ENCODE data around the gene SHROOM3.

Gene SHROOM3

DNA sequence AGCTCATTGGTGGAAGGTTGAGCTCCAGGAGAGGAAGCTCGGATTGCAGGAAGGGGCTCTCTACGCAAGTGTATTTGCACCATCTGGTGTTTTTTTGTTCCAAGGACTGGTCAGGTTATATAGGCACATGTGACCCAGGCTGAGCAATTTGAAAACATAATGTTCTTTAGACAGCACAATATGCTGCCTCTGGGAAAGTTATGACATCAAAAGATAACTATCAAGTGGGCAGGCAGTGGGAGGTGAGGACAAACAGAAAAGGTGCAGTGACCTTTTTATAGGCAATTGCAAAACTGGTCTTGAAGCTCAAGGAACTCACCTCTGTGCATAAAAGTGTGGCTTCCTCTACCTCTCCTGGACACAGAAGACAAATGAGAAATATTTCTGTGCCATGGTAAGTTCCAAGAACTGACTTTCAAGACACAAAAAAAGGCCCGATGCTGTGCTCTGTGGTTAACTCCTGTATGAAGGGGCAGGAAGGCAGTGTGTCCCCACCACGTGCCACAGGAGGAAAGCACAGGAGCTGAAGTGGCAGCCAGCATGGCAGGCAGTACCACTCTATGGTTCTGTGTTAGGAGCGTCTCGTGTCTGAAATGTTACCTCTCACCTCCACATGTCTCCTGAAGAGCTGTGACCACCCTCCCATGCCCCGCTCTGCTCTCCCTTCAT is 128.6 kb downstream of the SHROOM3 start:
- H3K27me3 ChIP-seq (ENCODE audit: control insufficient read depth, insufficient read depth, low read length) = no peaks in the 10 kb centered on the region
- no peak overlapping the region for H3K4me3 ChIP-seq (ENCODE audit: low read depth, low read length)
- H3K9me3 ChIP-seq (ENCODE audit: control insufficient read depth, insufficient read depth, low read length) = no peaks in the 10 kb centered on the region
- H3K9ac ChIP-seq (ENCODE audit: low read depth, low read length) = no peak overlapping the region
- H3K4me1 ChIP-seq (ENCODE audit: control insufficient read depth, insufficient read depth, low read length) = peaks cover 16% of the 10 kb centered on the region
- H3K36me3 ChIP-seq (ENCODE audit: control insufficient read depth, insufficient read depth, low read length) = no peaks in the 10 kb centered on the region

DNA sequence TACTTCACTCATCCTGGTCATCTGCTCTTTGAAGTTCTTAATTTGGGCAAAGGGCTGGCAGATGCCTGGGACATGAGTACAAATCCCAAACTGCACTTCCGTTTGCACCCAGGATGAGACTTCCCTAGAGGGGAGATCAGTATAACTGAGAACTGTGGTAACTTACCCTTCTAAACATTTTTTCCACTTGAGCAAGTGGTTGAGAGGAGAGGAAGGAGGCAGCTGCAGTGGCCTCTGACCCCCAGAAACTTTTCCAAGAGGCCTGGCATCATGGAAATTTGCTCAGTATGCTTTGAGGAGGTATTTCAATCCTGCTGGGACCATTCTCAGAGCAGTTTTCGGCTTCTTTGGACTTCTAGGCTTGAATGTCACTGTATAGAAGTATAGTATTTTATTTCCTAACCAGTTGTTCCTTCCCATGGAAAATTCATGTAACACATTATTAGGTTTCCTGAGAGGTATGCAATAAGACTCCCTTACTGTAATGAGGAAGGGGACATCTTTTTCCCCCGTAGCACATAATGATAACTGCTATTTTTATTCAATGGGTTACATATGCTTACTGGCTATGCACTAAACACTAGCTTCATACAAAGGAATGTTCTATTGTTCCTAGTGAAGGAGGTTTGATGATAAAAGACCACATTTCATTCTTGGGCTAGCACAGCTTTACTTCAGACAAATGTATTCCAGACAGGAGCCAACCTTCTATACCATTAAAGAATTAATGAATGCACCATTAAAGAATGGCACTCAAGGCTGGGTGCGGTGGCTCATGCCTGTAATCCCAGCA is 129.3 kb downstream of the SHROOM3 start:
- peaks cover 10% of the 10 kb centered on the region for H3K4me1 ChIP-seq (ENCODE audit: control insufficient read depth, insufficient read depth, low read length)
- H3K9me3 ChIP-seq (ENCODE audit: control insufficient read depth, insufficient read depth, low read length) = no peaks in the 10 kb centered on the region
- H3K4me3 ChIP-seq (ENCODE audit: low read depth, low read length) = no peak overlapping the region
- no peaks in the 10 kb centered on the region for H3K27me3 ChIP-seq (ENCODE audit: control insufficient read depth, insufficient read depth, low read length)
- no peak overlapping the region for H3K9ac ChIP-seq (ENCODE audit: low read depth, low read length)
- H3K36me3 ChIP-seq (ENCODE audit: control insufficient read depth, insufficient read depth, low read length) = no peaks in the 10 kb centered on the region

DNA sequence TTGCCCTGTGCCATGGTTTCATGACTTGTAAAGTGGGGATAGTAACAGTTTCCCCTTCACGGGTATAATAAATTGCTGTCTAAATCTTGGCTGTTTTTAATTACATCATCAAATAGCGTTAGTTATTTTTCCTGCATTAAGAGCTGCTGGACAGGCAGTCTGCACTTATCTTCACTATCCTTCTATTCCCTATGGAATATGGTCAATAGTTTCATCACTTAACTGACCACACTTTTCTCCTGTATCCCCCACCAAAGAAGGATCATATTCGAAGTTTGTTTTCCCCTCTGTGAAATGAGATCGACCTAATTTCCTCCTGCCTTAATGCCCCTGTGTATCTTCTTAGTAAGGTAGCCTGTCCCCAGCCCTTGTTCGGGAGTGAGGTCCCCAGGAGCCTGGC is 133.2 kb downstream of the SHROOM3 start:
- Histone ChIP-seq H3K4me1 (ENCODE audit: control insufficient read depth, insufficient read depth, low read length) (peaks cover 7% of the 10 kb centered on the region), H3K9ac (ENCODE audit: low read depth, low read length) (no peak overlapping the region), H3K36me3 (ENCODE audit: control insufficient read depth, insufficient read depth, low read length) (no peaks in the 10 kb centered on the region), H3K4me3 (ENCODE audit: low read depth, low read length) (no peak overlapping the region), H3K27me3 (ENCODE audit: control insufficient read depth, insufficient read depth, low read length) (no peaks in the 10 kb centered on the region), H3K9me3 (ENCODE audit: control insufficient read depth, insufficient read depth, low read length) (no peaks in the 10 kb centered on the region)

DNA sequence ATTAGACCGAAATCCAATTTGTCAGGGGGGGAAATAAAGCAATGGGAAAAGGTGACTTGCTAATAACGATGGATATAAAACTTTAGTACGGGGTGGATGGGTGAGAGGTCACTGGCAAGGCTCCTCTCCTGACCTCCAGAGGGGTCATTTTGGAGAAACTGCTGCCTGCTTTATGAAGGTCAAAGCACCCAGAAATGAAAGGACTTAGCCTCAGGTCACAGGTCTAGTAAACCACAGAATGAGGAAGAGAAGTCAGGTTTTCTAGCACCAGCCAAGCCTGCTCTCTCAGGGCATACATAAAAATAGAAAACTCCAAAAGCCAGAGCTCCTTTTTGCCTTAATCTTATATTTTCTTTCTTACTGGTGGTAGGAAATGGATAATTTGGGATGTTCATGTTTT is 134.2 kb downstream of the SHROOM3 start:
- Histone ChIP-seq H3K36me3 (ENCODE audit: control insufficient read depth, insufficient read depth, low read length) (no peaks in the 10 kb centered on the region), H3K4me1 (ENCODE audit: control insufficient read depth, insufficient read depth, low read length) (peaks cover 7% of the 10 kb centered on the region), H3K4me3 (ENCODE audit: low read depth, low read length) (no peak overlapping the region), H3K9me3 (ENCODE audit: control insufficient read depth, insufficient read depth, low read length) (no peaks in the 10 kb centered on the region), H3K27me3 (ENCODE audit: control insufficient read depth, insufficient read depth, low read length) (no peaks in the 10 kb centered on the region), H3K9ac (ENCODE audit: low read depth, low read length) (no peak overlapping the region)

DNA sequence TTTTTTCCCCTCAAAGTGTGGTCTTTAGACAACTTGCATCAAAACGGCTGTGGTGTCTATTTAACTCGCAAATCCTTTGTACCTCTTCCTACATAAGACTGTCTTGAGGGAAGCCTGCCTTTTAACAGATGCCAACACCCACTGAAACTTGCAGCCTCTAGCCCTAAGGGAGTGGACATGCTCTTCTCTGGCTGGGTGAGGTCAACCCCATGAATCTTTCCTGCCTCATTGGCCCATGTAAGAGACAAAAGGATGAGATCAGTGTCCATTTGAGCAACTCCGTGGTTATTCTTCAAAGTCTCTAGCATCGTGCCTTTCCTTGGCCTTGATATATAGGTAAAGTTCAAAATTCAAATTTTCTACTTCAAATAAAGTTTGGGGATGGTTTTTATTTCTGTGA is 134.7 kb downstream of the SHROOM3 start:
- Histone ChIP-seq H3K4me3 (ENCODE audit: low read depth, low read length) (no peak overlapping the region), H3K4me1 (ENCODE audit: control insufficient read depth, insufficient read depth, low read length) (peaks cover 7% of the 10 kb centered on the region), H3K36me3 (ENCODE audit: control insufficient read depth, insufficient read depth, low read length) (no peaks in the 10 kb centered on the region), H3K27me3 (ENCODE audit: control insufficient read depth, insufficient read depth, low read length) (no peaks in the 10 kb centered on the region), H3K9me3 (ENCODE audit: control insufficient read depth, insufficient read depth, low read length) (no peaks in the 10 kb centered on the region), H3K9ac (ENCODE audit: low read depth, low read length) (no peak overlapping the region)

DNA sequence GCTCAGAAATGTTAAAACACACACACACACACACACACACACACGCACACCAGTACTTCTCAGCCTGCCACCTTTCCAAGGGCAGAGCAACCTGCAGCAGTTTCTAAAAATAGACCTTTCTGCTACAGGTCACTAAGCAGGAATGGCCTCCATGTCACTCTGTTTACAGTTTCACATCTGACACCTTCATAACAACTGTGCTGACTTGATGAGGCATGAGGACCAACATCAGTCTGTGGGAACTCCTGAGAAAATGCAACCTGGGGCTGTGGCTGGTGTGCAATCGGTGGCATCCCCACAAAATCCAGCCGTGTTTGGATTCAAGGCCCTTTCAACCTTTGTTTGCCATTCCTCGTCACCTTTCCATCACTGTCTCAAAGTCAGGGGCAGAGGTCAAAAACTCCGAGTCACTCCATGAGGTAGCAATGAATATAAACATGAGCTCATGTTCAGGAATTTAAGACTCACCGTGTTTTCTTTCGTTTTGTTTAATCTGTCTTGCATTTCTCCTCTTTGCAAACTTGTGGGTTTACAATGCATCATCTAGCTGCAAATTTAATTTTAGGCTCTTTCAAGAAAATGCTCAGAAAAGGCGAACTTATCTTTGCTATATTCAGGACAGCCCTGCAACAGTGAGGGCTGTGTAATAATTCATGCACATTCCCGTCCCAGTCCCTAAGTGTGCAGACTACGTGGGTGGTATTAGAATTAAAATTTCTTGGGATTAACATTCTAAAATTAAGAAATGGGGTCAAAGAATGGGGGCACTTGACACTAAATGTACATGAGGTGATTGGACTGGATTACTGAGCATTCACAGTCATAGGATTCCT is 135.3 kb downstream of the SHROOM3 start:
- Histone ChIP-seq H3K27me3 (ENCODE audit: control insufficient read depth, insufficient read depth, low read length) (no peaks in the 10 kb centered on the region), H3K9ac (ENCODE audit: low read depth, low read length) (no peak overlapping the region), H3K9me3 (ENCODE audit: control insufficient read depth, insufficient read depth, low read length) (no peaks in the 10 kb centered on the region), H3K36me3 (ENCODE audit: control insufficient read depth, insufficient read depth, low read length) (no peaks in the 10 kb centered on the region), H3K4me1 (ENCODE audit: control insufficient read depth, insufficient read depth, low read length) (peaks cover 7% of the 10 kb centered on the region), H3K4me3 (ENCODE audit: low read depth, low read length) (no peak overlapping the region)

DNA sequence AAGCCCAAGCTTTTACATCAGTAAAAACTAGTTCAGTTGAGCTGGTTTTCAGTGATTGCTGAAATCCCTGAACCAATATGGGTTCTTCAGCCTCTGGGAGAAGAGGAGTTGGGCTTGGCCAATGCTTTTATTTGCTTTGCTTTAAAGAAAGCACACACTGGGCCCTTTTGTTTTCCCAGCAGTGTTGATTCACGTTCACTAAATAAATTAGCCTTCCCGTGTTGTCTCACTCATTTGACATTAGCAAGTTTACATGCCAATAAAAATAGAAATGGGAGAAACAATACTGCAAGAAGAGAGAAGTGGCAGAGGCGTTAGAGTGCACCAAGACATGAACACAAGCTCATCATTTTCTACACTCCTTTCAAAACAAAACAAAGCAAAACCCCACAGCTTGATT is 136.2 kb downstream of the SHROOM3 start:
- Histone ChIP-seq H3K4me3 (ENCODE audit: low read depth, low read length) (no peak overlapping the region), H3K9ac (ENCODE audit: low read depth, low read length) (no peak overlapping the region), H3K9me3 (ENCODE audit: control insufficient read depth, insufficient read depth, low read length) (no peaks in the 10 kb centered on the region), H3K36me3 (ENCODE audit: control insufficient read depth, insufficient read depth, low read length) (no peaks in the 10 kb centered on the region), H3K27me3 (ENCODE audit: control insufficient read depth, insufficient read depth, low read length) (no peaks in the 10 kb centered on the region), H3K4me1 (ENCODE audit: control insufficient read depth, insufficient read depth, low read length) (peaks cover 7% of the 10 kb centered on the region)

DNA sequence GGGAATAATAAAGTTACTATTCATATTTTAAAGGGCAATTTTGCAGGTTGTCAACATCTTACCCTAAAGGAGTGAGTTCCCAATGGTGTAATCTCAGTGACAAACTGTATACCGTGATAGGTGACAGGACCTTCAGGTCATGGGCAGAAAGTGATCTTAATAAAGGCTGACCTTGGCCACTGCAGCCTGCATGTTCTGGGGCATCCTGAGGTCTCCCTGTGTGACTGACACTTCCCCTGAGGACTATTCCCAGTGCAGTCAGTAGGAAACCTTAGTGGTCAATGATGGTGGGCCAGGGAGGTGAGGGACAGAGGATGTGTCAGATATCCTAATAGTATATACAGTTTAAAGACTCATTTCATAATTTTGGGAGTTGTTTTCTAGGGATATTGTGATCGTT is 137.2 kb downstream of the SHROOM3 start:
- Histone ChIP-seq H3K36me3 (ENCODE audit: control insufficient read depth, insufficient read depth, low read length) (no peaks in the 10 kb centered on the region), H3K4me3 (ENCODE audit: low read depth, low read length) (no peak overlapping the region), H3K27me3 (ENCODE audit: control insufficient read depth, insufficient read depth, low read length) (no peaks in the 10 kb centered on the region), H3K9me3 (ENCODE audit: control insufficient read depth, insufficient read depth, low read length) (no peaks in the 10 kb centered on the region), H3K9ac (ENCODE audit: low read depth, low read length) (no peak overlapping the region), H3K4me1 (ENCODE audit: control insufficient read depth, insufficient read depth, low read length) (peaks cover 7% of the 10 kb centered on the region)

DNA sequence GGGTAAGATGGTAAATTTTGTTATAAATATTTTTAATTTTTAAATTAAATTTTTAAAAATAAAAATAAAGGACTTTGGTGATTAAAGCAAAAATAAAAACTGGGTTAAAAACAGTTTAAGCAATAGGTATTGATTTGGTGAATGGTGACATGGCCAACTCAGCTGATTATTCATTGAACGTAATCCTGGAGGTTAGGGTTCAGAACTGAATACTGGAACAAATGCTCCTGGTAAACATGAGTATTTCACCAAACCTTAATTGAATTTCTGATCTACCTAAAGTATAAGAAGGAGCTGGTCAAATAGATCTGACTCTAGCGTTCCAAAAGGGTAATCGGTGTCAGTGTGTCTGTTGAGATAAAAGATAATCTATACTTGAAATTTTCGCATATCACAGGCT is 141.8 kb downstream of the SHROOM3 start:
- Histone ChIP-seq H3K4me1 (ENCODE audit: control insufficient read depth, insufficient read depth, low read length) (no peaks in the 10 kb centered on the region), H3K9me3 (ENCODE audit: control insufficient read depth, insufficient read depth, low read length) (no peaks in the 10 kb centered on the region), H3K4me3 (ENCODE audit: low read depth, low read length) (no peak overlapping the region), H3K9ac (ENCODE audit: low read depth, low read length) (no peak overlapping the region), H3K36me3 (ENCODE audit: control insufficient read depth, insufficient read depth, low read length) (no peaks in the 10 kb centered on the region), H3K27me3 (ENCODE audit: control insufficient read depth, insufficient read depth, low read length) (no peaks in the 10 kb centered on the region)

DNA sequence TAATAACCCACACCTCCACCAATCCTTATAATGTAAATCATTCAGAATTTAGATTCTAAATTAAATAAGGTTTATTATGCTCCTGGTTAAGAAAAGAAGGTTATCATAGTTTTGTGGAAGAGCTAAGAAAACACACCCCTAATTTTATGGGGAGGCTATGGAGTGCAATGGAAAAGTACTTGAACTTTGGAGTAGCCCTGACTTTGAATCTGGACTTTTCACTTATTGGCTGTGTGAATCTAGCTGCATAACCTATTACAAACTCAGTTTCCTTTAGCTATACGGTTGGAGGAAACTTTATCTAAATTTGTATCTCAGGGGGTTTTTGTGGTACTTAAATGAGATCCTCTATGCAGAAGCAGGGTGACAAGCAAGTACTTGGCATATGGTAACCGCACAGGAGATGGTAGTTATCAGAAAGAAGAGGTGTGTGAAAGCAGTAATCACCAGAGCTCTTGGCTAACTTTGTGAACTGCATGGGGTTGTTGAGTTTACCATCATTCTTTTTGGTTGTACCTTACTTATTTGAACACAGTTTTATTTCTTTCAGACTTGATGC is 143.1 kb downstream of the SHROOM3 start:
- H3K9me3 ChIP-seq (ENCODE audit: control insufficient read depth, insufficient read depth, low read length) = no peaks in the 10 kb centered on the region
- H3K4me3 ChIP-seq (ENCODE audit: low read depth, low read length) = no peak overlapping the region

DNA sequence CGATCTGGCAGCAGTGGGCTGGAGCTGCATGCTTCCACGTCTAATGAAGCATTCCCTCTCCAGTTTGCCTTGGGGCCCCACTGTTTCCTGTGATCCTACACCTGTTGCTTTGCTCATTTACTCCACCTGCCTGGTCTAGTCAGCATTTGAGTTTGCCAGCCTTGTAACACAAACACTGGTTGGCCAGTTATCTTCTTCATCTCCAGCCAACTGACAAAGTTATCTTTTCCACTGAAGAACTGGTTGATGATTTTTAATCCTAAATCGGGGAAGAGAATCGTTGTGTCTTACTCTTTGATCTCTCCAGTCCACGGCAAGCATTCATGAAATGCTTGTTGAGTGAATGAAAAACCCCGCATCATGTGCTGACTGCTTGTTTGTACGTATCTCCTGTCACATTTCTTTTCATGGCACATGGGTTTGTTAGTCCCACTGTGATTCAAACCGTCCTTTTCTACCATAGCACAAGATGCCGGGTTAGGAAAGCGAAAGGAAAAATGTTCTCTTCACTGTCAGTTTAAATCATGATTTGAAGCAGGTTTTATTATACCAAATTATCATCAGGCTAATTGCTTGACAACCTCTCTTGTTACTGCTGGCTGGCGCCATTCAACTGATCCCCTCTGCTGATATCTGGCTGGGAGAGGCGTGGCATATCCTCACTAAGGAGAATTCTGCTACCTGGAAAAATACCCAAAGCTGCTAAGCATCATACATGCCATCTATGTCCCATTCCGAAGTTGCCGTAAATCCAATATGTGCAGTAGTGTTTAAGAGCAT is 144.8 kb downstream of the SHROOM3 start:
- Histone ChIP-seq H3K9ac (ENCODE audit: low read depth, low read length) (no peak overlapping the region), H3K9me3 (ENCODE audit: control insufficient read depth, insufficient read depth, low read length) (no peaks in the 10 kb centered on the region), H3K4me3 (ENCODE audit: low read depth, low read length) (no peak overlapping the region), H3K4me1 (ENCODE audit: control insufficient read depth, insufficient read depth, low read length) (no peaks in the 10 kb centered on the region), H3K36me3 (ENCODE audit: control insufficient read depth, insufficient read depth, low read length) (no peaks in the 10 kb centered on the region), H3K27me3 (ENCODE audit: control insufficient read depth, insufficient read depth, low read length) (no peaks in the 10 kb centered on the region)

More for the DNA sequence above, 143.1 kb downstream of the SHROOM3 start:
- Histone ChIP-seq H3K4me1 (ENCODE audit: control insufficient read depth, insufficient read depth, low read length) (no peaks in the 10 kb centered on the region), H3K27me3 (ENCODE audit: control insufficient read depth, insufficient read depth, low read length) (no peaks in the 10 kb centered on the region), H3K36me3 (ENCODE audit: control insufficient read depth, insufficient read depth, low read length) (no peaks in the 10 kb centered on the region), H3K9ac (ENCODE audit: low read depth, low read length) (no peak overlapping the region)
